Endothelial cell of umbilical vein (primary cell): ENCODE measurements around the gene TESK2. TPM values are rescaled to one million over a fixed set of nuclear protein-coding genes. Genes with fewer than 3 reads are reported as not detected.

Experiments used
- BruUV-seq: library from RNA; stranded (reverse); fragments of 400-500 nt; replicated peaks from 2 replicates; lab custom pipeline; 2021; lab: Mats Ljungman, UMichigan
- CTCF ChIA-PET: fragments of 300-600, 350-600 bp; sonication (Branson Sonifier 250); formaldehyde crosslinking; loops from one replicate; lab custom pipeline; 2021; ENCODE audit warnings: antibody characterized with exemption, inconsistent platforms; lab: Charles Lee
- POLR2A ChIA-PET: fragments of 300-600, 350-600 bp; sonication (Branson Sonifier 250); formaldehyde crosslinking; loops from one replicate; lab custom pipeline; 2021; ENCODE audit warnings: antibody characterized with exemption, inconsistent platforms; lab: Charles Lee
- DNase-seq: peaks from one replicate; pipeline ENCODE4 v3.0.0-alpha.2; 2011; ENCODE audit warnings: low read depth, low spot score
- FAIRE-seq: peaks from 2 replicates; lab custom pipeline; 2011; peaks lifted over from hg19 to GRCh38; lab: Jason Lieb, UNC
- H2AFZ ChIP-seq: 2 replicates; pipeline ENCODE4 v1.6.0; 2012; ENCODE audit warnings: low read depth, low read length, control low read depth, inconsistent platforms
- H3K27ac ChIP-seq: 2 replicates; pipeline ENCODE4 v1.5.1; 2011; ENCODE audit warnings: low read depth, mild to moderate bottlenecking, control low read depth, low read length, moderate library complexity; ENCODE audit not compliant: insufficient read depth
- H3K27me3 ChIP-seq, 2 experiments: 2 replicates each; pipeline versions ENCODE4 v1.6.0 to v1.6.1; 2011; ENCODE audit warnings: low read length in 2 of 2, mixed read lengths in 1 of 2; ENCODE audit not compliant: control insufficient read depth in 2 of 2, insufficient read depth in 2 of 2
- H3K36me3 ChIP-seq, 2 experiments: 2 replicates in 1 of 2; 3 replicates in 1 of 2; pipeline ENCODE4 v1.5.1; 2011; ENCODE audit warnings: low read length in 2 of 2, mild to moderate bottlenecking in 1 of 2, moderate library complexity in 1 of 2; ENCODE audit not compliant: control insufficient read depth in 2 of 2, insufficient read depth in 2 of 2; ENCODE audit errors: extremely low read depth in 1 of 2
- H3K4me1 ChIP-seq: 3 replicates; pipeline ENCODE4 v1.5.1; 2011; ENCODE audit warnings: mild to moderate bottlenecking, low read length; ENCODE audit not compliant: control insufficient read depth, insufficient read depth; ENCODE audit errors: extremely low read depth
- H3K4me2 ChIP-seq: 2 replicates; pipeline ENCODE4 v1.6.1; 2011; ENCODE audit warnings: low read length, control low read depth, mixed read lengths; ENCODE audit not compliant: insufficient read depth
- H3K4me3 ChIP-seq, 3 experiments: fragments of 200-600 bp in 1 of 3; sonication (generic), shearing (Covaris generic) in 1 of 3; replicated peaks in 1 of 3; 2 replicates each; pipeline ENCODE4 v1.5.1; 2011 to 2016; ENCODE audit warnings: control low read depth in 3 of 3, low read length in 3 of 3, mild to moderate bottlenecking in 2 of 3, inconsistent platforms in 1 of 3, low read depth in 1 of 3, moderate library complexity in 1 of 3; ENCODE audit not compliant: insufficient read depth in 1 of 3
- H3K79me2 ChIP-seq: 2 replicates; pipeline ENCODE4 v1.6.0; 2012; ENCODE audit warnings: low read length, inconsistent platforms; ENCODE audit not compliant: control insufficient read depth, insufficient read depth
- H3K9ac ChIP-seq: replicated peaks from 2 replicates; pipeline ENCODE3; 2011; ENCODE audit warnings: low read length, control low read depth; ENCODE audit not compliant: insufficient read depth; ENCODE audit errors: extremely low read depth
- H3K9me1 ChIP-seq: replicated peaks from 3 replicates; pipeline ENCODE4 v1.6.0; 2011; ENCODE audit warnings: mild to moderate bottlenecking, low read length; ENCODE audit not compliant: control insufficient read depth, insufficient read depth; ENCODE audit errors: extremely low read depth
- H3K9me3 ChIP-seq: replicated peaks from 2 replicates; pipeline ENCODE4 v1.5.1; 2012; ENCODE audit warnings: low read length, inconsistent platforms; ENCODE audit not compliant: control insufficient read depth, insufficient read depth
- H4K20me1 ChIP-seq: replicated peaks from 2 replicates; pipeline ENCODE3; 2011; ENCODE audit warnings: mild to moderate bottlenecking, low read length; ENCODE audit not compliant: control insufficient read depth, insufficient read depth; ENCODE audit errors: extremely low read depth
- EZH2 ChIP-seq: IDR thresholded peaks from 2 replicates; pipeline ENCODE4 v1.6.1; 2012; ENCODE audit warnings: borderline replicate concordance, low read depth, mild to moderate bottlenecking, moderate library complexity, low read length, inconsistent platforms; ENCODE audit not compliant: severe bottlenecking
- FOS ChIP-seq: IDR thresholded peaks from 2 replicates; pipeline ENCODE4 v1.6.1; 2011; ENCODE audit warnings: mild to moderate bottlenecking, low read length, moderate library complexity, borderline replicate concordance; ENCODE audit not compliant: insufficient read depth
- GATA2 ChIP-seq: IDR thresholded peaks from 2 replicates; pipeline ENCODE4 v1.7.0; 2011; ENCODE audit warnings: low read depth, mild to moderate bottlenecking, moderate library complexity, mixed read lengths, low read length; ENCODE audit not compliant: insufficient read length, insufficient read depth
- MYC ChIP-seq: IDR thresholded peaks from one replicate; pipeline ENCODE4 v1.6.1; 2011; ENCODE audit warnings: mild to moderate bottlenecking, low read depth, low read length
- dilution Hi-C: fragments of 300-500 bp; cut with MboI; formaldehyde crosslinking; loops from one replicate; pipeline ENCODE4 v1.15.0; 2019; ENCODE audit warnings: low sequenced_read_pairs; ENCODE audit not compliant: extremely low pct_ligation_motif_present
- intact Hi-C: fragments of 100-400 bp; cut with micrococcal nuclease; formaldehyde crosslinking; loops from one replicate; pipeline ENCODE4 v1.10.0; 2022
- polyA plus RNA-seq, 4 experiments: library from polyadenylated mRNA; depleted of rRNA in 3 of 4; stranded (reverse) in 3 of 4; unstranded in 1 of 4; fragments of >200 nt; gene quantifications; 2 replicates each; pipeline versions ENCODE4 v1.2.1 to v1.2.3, GENCODE V29; 2011 to 2012; ENCODE audit warnings: missing spikeins in 1 of 4
- total RNA-seq: library from RNA; stranded (reverse); gene quantifications from 2 replicates; pipeline ENCODE4 v1.2.3, GENCODE V29; 2021
- TF ChIP-seq, protein P1 (sequence below): IDR thresholded peaks from 2 replicates; pipeline ENCODE4 v1.6.1; 2011; ENCODE audit not compliant: insufficient read depth, insufficient read length

The TESK2 gene
- total and polyA plus RNA-seq, 2 donors (not counting 3 experiments of a cell fraction or from before 2014, with no cell fraction given): 2.1 to 2.6 TPM

DNA sequence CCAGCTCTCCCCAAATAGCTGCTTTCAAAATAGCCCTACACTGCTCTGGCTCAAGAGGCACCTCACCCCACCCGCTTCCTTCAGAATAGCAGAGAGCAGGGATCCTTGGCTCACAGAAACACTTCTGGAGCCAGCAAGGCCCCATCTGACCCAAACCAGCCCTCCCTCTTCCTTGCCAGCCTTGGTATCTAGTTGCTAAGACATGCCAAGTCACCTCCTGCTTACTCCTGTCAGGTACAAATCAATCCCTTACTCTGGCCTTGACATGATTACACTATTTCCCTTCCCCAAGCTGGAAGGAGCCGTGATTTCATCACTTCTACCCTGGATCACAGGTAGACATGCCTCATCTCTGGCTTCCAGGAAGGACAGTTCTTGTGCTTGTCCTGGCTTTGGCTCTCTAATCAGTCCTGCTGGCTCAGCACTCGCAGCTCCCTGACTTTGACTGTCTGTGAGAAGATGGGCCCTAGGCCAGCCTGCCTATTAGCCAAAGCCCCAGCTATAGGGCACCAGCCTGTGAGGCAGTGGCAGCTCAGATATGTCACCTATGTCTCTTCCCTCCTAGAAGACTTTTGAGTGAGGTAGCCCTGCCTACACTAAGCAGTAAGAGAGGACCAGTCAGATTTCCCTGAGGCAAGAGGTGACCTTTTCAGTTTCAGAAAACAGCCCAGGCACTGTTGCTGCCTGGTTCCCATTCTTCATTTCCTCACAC is 141.8 kb downstream of the TESK2 start:
- FAIRE-seq (no peak), DNase-seq (no peak)
- BruUV-seq: no TSS peak
- Histone ChIP-seq H4K20me1 (no peaks in the 10 kb centered on the region), H3K9me3 (no peaks in the 10 kb centered on the region), H3K27me3 (no peaks in the 10 kb centered on the region), H3K4me2 (no peak overlapping the region), H3K79me2 (no peaks in the 10 kb centered on the region), H3K9ac (no peak overlapping the region), H3K4me3 (no peak overlapping the region), H3K9me1 (no peaks in the 10 kb centered on the region), H3K4me1 (no peaks in the 10 kb centered on the region), H2AFZ (no peak overlapping the region), H3K27ac (no peak overlapping the region), H3K36me3 (no peaks in the 10 kb centered on the region)
- TF ChIP-seq GATA2 (no peak), FOS (no peak), EZH2 (no peak), MYC (no peak)
- TF ChIP-seq, protein P1, sequence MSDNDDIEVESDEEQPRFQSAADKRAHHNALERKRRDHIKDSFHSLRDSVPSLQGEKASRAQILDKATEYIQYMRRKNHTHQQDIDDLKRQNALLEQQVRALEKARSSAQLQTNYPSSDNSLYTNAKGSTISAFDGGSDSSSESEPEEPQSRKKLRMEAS: no peak
- intact Hi-C loops: no loop called here
- ChIA-PET POLR2A (interaction anchor here (1.2 kb wide), 1 partner anchor 10 kb away, joined by 5 read pairs; the partner anchor contains the start of genes MUTYH and TOE1), CTCF (interaction anchor here (1.1 to 2.7 kb wide), 6 partner anchors 9 to 144 kb away, joined by 3 to 10 read pairs (median 5); partner anchors contain the start of genes HPDL, MUTYH and TOE1)
- dilution Hi-C loops: no loop called here

DNA sequence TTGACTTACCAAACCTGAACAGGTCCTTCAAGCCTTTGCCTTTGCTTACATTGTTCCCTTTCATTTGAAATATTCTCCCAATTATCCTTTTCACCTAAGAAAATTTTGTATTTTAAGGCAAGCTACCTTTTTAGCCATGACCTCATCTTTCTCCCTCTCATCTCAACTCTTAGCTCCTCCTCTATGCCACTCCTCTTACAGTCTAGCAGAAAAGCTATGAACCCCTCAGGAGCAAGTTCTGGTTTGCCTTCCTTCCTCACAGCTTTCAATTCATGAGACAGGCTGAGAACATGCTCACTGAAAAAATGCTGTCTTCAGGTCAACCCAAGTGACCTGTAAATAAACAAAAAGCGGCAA is 142.4 kb downstream of the TESK2 start:
- BruUV-seq: no TSS peak
- DNase-seq: no peak
- no peak for TF ChIP-seq FOS
- TF ChIP-seq, protein P1: no peak
- no peak for TF ChIP-seq GATA2
- H3K9me1 ChIP-seq: no peaks in the 10 kb centered on the region
- CTCF ChIA-PET: interaction anchor here (0.6 to 2.7 kb wide), 8 partner anchors 8 to 144 kb away, joined by 3 to 10 read pairs (median 4); partner anchors contain the start of genes HPDL, MUTYH, TESK2 and TOE1
- no peaks in the 10 kb centered on the region for H3K4me1 ChIP-seq
- no peaks in the 10 kb centered on the region for H3K9me3 ChIP-seq
- H3K79me2 ChIP-seq: no peaks in the 10 kb centered on the region
- H3K27me3 ChIP-seq: no peaks in the 10 kb centered on the region
- no peaks in the 10 kb centered on the region for H4K20me1 ChIP-seq
- peaks cover under 1 to 2% of the 10 kb centered on the region in 2 experiments for H3K36me3 ChIP-seq
- H3K4me3 ChIP-seq: no peak overlapping the region
- H3K27ac ChIP-seq: no peak overlapping the region
- no peak overlapping the region for H3K9ac ChIP-seq
- no peak for FAIRE-seq
- H3K4me2 ChIP-seq: no peak overlapping the region
- POLR2A ChIA-PET: interaction anchor here (1.2 kb wide), 1 partner anchor 9 kb away, joined by 5 read pairs; the partner anchor contains the start of genes MUTYH and TOE1
- intact Hi-C loops (no loop called here), dilution Hi-C loops (no loop called here)
- H2AFZ ChIP-seq: no peak overlapping the region
